Measurements from ENCODE around the gene PNMA8A.

The PNMA8A gene

DNA sequence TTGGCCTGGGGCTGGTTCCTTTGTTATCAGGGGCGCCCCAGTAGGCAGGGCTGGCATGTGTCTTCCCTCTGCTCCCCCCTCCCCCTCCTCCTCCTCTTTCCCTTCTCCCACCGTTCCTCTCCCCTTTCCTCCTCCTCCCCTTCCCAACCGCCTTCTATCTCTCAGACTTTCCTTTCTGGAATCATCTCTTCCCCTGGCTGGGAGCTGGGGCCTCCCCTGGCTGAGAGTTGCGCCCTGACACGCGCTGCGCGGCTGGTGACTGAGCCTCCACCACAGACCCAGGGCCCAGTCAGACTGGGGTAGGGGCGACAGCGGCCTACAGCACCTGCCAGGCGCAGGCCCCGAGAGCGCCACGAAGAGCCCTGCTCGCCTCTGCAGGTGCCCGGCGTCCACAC is 21.5 kb upstream of the PNMA8A start:
- DNase-seq (ENCODE audit: low read depth): no peak

DNA sequence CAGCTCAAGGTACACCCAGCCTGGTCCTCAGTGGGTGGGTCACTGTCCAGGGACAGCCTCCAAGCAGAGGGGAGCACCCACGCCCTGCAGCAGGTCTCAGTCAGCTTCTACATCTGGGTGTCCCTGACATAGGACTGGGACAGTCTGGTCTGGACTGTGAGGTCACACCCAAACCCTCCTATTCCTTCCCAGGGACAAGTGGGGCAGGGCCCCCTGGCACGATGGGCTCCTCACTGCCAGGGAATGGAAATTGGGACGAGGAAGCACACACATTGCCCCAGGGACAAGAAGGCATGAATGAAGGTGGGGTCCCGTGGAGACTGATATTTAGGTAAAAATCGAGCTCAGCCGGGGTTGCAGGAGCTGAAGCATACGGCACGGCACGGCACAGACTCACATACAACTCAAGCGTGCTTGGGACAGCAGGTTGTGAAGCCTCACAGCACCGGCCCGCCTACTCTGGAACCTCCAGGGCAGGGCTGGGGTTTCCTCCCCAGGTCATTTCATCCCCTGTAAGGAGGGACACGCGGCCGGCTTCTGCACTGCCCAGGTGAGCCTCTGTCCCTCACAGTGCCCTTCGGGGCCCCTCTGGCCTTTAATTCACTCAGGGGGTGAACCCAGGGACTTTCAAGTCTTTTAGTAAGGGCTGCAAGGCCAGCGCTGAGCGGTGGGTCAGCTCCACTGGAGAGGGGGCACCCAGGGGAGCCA is 20.8 kb upstream of the PNMA8A start:
- no peak for DNase-seq (ENCODE audit: low read depth)

DNA sequence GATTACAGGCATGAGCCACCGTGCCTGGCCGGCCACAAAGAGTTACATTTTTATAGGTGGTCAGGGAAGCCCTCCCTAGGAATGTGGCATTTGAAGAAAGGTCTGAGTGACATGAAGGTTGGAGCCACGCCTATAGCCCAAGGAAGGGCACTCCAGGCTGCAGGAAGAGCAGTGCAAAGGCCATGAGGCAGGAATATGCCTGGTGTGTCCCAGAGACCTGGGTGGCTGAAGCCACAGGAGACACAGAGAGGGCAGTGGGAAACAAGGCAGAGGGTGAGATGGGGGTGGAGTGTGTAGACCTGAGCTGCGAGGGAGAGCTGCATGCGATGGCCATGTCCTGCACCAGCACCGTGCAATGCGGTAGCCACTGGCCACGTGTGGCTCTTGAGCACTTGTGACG is 19.4 kb upstream of the PNMA8A start:
- DNase-seq (ENCODE audit: low read depth): no peak

DNA sequence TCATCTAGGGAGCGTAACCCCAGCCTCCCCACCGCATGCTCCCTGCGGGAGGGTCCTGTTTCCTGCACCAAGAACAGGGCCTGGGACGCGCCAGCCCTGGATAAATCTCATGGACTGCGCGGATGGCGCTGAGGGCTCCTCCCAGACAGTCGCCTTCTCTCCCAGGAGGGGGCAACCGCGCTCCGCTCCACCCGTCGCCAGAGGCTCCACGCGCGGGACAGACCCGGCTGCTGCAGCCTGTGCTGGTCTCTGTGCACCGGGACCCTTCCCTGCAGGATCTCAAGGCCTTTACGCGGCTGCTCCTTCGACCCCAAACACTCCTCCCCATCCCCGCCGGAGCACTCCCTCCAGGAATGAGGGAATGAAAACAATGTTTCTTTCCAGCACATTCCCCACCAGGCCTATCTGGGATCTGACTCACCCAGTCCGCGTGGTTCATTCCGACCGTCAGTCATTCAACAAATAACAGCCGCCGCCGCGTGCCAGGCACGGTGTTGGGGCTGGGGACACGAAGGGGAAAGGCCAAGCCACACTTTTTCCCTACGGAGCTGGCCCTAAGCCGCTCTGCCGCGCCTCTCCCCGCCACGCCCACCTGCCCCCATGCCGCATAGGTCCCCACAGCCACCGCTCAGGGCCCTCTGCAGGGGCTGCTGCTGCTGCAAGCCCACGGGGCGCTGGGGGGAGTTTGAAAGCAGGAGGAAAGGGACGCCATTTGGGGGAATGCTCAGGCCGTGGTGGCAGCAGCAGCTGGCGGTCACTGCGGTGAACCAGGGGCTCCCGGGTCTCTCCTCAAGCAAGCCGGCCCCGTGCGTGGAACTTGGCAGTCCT is 18.3 kb upstream of the PNMA8A start:
- DNase-seq (ENCODE audit: low read depth): no peak

DNA sequence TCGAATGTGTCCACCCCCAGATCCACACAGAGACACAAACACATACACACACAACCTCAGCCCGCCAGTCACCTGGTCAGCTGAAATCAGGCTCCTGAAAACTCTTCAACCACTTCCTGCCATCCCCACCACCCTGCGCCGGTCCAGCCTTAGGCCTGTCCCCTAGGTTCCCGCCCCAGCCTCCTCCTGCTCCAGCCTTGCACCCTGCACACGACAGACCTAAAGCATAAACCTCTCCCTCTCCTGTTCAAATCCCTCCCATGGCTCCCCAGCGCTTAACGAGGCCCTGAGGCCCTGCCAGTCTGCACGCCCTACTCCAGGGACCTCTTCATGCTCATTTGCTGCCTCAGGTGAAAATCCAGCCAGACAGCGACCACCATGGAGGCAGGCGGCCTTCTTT is 17.2 kb upstream of the PNMA8A start:
- DNase-seq (ENCODE audit: low read depth): no peak

DNA sequence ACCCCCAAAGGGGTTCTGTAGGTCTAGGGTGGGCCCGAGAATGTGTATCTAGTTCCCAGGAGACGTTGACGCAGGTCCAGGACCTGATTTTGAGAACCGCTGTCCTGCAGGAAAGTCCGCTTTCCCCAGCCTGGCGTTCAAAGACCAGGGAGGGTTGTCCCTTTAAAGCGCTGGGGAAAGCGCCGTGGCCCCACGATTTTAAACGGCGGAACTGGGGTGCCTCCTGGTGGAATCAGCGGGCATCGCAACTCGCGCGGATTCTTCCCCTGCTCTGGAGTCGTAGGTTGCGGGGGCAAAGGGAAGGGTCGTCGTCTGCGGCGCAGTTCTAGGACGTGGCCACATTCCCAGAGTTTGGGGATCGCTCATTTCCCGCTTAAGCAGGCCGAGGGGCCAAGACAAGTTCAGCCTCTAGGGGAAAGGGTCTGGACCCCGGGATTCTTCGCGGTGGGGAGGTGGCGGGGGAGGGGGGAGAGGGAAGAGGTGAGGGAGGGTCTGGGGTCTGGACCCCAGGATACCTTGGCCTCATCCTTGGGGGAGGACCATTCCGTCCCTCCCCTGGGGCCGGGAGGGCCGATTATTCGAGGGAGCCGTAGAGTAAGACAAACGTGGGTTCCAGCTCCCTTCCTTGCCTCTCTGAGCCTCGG is 16.6 kb upstream of the PNMA8A start:
- DNase-seq (ENCODE audit: low read depth): peak; percentile 76

DNA sequence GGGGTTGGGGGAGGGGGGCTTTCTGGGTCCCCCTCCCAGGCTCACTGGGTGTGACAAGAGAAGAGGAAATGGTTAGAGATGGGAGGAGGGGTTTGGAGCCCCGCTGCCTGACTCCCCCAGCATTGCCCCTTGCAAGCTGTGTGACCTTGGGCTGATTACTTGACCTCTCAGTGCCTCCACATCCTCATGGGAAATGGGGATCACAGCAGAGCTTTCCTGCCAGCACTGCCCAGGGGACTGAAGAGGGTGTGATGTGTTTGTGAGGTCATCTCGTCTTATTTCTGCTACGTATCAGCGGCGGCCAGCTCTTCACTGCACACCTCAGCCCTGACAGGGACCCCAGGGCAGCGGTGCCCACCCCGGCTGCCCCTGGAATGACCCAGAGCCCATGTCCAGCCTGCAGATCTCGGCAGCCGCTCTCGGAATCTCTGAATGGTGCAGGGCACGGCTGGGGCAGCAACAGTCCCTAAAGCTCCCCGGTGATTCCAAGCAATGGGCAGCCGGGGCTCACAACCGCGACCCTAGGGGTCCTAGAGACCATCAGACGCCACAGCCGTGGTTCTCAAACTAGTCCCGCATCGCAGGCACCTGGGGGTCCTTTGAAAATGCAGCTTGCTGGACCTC is 15.9 kb upstream of the PNMA8A start:
- no peak for DNase-seq (ENCODE audit: low read depth)

DNA sequence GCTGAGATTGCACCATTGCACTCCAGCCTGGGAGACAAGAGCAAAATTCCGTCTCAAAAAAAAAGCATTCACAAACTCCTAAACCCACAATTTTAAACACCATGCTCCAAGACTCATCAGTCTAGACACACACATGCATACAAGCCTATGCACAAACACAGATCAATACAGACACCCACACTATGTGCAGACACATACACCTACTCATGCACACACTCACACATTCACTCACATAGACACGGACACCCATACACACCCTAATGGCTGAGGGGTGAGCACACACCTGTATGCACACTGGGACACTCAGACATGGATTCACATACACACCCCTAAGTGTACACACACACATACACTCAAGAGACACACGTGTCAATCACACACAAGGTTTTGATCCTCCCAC is 15.0 kb upstream of the PNMA8A start:
- no peak for DNase-seq (ENCODE audit: low read depth)

DNA sequence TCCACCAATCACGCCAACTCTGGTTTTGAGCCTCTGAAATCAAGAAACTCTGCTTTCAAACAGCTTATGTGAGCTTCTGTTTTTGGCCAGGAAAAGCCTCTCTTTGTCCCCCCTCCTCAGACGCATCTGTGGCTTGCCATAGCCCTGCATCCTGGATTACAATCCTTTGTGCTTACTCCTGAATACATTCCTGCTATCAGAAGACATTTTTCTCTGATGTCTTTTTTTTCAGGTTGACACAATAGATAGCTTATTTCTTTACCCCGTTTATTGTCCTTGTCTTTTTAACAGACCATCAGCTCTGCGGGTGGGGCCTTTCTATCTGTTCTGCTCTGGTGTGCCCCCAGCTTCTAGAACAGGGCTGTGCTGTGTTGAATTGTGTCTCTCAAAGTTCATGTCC is 13.3 kb upstream of the PNMA8A start:
- no peak for DNase-seq (ENCODE audit: low read depth)

DNA sequence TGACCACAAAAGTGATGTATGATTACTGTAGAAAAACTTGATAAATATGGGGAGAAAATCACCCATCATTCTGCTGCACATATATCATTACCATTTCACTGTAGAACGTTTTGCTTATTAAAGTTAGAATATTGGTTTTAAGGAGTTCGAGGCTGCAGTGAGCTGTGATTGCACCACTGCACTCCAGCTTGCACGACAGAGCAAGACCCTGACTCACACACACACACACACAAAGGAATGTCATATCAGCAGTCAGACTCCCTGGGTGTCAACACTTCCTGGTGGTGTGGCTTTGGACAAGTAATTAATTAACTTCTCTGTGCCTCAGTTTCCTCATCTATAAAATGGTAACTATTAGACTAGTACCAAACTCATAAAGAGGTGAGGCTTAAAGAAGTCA is 11.3 kb upstream of the PNMA8A start:
- DNase-seq (ENCODE audit: low read depth): no peak

DNA sequence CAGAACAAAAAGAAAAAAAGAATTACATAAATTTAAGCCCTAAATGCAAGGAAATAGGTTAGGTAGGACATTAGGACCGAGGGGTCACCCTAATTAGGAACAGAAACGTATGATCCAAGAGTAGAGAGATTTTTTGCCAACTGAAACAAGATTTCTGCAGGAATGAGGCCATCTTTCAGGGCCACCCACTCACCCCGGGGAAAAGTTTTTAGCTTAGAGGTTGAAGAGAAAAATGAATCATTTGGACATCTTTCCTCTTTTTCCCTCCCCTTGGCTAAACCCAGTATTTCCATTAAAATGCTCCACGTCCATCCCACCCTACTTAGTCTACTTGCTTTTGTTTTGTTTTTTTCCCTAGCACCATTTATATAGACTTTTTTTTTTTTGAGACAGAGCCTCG is 10.6 kb upstream of the PNMA8A start:
- DNase-seq (ENCODE audit: low read depth): no peak

DNA sequence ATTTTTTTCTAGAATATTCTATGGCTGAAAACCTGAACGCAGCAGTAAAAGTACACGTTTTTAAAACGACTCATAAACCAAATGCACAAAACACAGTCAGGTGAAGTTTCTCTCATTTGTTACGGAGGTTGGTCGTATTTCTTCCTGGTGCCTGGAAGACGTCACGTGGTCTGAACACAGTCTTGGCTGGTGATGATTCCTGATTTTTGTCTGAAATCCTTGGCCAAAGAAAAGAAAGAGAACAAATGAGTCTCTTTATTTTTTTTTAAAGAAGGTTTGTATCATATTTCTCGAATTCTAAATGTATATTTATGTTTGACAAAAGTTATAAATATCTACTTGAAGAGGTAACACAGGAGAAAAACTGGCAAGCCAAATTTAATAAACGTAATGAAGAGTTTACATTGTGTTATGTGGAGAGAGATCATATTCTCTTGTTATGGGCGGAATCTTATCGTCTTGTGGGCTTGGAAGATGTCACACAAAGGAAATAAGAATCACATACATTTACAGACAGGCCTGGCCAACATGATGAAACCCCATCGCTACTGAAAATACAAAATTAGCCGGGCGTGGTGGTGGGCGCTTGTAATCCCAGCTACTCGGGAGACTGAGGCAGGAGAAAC is 10.0 kb upstream of the PNMA8A start:
- no peak for DNase-seq (ENCODE audit: low read depth)

DNA sequence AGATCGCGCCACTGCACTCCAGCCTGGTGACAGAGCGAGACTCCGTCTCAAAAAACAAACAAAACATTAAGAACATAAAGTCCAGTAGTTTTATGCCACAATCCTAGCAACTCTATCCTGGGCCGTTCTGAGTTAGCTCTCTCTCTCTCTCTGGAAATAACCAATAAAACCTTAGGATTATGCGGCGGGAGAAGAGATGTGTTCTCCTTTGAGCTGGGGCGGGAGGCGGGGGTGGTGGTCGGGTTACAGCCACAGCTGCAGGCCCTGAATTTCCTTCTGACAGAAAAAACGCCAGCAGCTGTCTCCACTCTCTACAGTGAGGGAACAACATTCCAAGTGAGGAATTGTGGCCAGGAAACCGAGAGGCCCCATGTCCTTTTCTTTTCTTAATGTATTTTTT is 9.1 kb upstream of the PNMA8A start:
- DNase-seq (ENCODE audit: low read depth): no peak

DNA sequence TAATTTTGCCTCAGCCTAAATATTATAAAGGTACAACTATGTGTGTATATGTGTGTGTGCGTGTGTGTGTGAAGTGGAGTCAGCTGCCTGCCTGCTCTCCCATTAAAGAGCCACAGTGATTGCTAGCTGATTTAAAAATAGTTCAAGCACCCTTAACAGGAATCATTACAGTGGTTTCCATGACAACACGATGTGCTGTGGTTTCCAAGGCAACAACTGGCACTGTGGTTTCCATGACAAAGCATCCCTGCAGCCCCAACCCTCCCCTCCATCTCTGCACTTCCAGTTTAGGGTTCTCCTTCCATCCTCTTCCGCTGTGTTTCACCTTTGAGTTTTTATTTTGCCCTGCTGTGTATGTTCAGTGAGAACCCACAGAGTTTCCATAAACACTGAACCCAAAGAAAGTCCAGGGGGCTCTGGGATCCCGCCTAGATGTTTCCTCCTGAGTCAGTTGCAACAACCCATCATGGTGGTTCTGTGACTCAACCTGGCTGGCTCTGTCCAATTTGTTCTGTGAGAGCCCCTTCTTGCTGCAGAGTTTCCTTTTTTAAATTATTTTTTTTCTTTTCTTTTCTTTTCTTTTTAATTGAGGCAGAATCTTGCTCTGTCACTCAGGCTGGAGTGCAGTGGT is 7.1 kb upstream of the PNMA8A start:
- DNase-seq (ENCODE audit: low read depth): no peak

DNA sequence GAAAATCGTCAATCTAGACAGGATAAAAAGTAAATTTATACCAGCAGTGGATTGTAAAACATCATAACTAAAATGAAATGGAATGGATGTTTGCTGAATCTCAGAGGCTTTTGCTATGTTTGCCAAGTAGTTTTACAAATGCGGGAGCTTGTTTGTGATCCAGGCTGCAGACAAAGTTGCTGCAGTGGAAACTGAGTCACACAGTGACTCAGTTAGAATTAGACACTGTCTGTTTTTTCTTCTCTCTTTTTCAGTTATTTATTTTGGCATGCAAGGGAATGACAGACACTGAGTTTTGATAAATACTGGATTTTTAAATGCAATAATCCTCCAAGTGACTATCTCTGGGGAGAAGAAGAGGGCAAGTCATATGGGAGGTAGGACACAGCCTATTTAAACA is 4.6 kb upstream of the PNMA8A start:
- no peak for DNase-seq (ENCODE audit: low read depth)

DNA sequence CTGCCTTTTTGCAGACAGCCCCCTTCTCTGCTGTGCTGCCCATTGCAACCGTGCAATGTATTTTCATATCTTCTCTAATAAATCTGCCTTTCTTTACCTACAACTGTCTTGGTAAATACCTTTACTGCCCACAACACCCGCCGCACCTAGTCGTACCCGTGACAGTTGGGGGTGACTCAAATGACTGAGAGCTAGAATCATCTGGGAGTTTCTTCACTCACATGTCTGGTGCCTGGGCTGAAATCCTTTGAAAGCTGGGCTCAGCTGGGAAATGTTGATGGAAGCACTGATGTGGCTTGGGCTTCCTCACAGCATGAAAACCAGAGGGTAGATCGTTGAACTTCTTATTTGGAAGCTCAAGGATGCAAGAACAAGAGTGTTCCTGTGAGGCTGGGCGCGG is 2.8 kb upstream of the PNMA8A start:
- DNase-seq (ENCODE audit: low read depth): no peak

DNA sequence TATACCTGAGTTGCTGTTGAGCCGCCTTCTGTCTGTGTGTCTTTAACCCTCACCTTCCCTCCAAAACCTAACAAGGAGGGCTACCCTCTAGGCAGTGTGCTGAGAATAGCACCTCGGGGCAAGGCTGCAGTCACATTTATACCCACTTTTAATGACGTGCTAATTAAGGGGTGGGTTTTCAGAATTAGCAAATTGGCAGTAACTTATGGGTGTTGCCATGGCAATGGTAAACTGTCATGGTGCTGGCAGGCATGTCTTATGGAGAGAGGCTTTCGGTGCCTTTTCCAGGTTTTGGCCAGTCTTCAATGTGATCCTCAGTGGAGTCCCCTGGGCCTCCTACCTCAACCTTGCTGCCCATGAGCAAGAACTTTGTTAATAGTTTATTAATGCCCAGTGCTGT is 1.2 kb upstream of the PNMA8A start:
- DNase-seq (ENCODE audit: low read depth): no peak

DNA sequence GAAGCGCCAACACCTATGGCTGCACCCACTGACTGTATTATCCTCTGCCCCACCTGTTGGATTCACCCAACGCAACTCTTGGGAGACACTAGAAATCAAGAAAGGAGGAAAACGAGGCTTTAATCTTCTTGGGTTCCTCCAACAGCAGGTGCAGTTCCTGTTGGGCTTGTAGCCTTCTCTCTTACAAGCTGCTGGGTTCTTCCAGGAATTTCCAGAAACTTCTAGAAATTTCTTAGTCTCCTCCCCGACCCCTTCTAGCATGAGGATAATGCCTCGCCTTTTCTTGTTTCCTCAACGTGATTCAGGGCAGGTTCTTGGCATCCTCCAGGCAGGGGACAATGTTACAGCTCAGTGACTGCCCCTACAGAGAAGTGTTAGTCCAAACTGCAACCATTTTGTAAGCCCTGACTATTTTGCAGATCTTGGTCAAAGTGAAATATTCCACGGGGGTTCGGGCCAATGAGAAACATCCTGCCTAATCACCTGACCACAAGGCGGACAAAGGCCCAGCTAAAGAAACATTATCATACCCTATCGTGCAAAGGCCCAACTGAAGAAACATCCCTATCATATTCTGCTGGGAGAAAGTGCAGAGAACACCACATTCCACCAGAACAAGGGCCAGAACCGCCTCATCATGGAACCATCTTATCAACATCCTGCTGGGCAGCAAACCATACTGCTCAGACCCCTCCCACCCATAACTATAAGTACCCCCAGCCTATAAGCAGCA is 614 bp upstream of the PNMA8A start:
- no peak for DNase-seq (ENCODE audit: low read depth)

DNA sequence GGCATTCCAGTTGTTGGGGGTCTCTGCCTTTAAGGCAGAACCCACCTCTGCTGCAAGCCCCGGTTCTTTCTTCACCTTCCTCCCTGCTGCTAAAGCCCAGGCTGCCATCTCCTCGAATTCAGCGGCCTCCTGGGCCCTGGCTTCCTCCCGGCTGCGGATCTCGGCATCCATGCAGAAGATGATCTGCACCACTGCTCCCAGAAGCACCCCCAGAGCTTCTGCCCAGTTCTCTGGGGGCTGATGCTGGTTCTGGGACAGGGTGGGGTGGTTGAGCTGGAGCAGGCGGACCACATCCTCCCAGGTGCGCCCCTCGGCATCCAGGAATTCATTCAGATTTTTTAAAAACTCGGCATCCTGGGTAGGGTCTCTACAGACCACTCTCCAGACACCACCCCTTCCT is 987 bp downstream of the PNMA8A start:
- DNase-seq (ENCODE audit: low read depth): no peak

DNA sequence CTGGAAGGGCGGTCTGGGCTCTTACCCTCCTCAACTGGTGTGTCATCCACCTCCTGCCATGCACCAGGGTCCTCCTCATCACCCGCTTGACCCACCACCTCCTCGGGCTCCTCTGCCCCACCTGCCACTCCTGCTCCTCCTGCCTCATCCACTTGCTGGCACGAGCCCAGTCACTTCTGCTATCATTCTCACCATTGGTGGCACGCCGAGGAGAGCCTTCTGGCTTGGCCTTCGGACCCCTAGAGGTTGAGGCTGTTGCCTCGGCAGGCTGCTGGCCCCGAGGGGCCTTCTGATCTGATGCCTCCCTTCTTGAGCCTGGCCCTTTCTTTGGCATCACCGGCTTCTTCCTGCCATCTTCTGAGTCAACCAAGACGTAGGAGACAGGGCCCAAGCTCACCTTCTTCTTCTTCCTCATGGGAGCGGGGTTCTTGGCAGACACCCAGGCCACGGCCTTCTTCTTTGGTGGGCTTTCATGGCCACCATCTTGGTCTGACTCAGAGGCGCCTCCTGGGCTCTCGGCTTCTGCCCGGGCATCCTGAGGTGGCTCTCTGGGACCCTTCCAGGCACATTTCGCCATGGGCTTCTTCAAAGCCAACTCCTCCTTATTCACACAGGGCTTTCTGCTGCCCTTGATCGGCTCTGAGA is 1.7 kb downstream of the PNMA8A start:
- DNase-seq (ENCODE audit: low read depth): no peak
